ENCODE measurements around the gene METTL21A. TPM values are rescaled to one million over a fixed set of nuclear protein-coding genes. Genes with fewer than 3 reads are reported as not detected.
"Not testable (repeated sequence)": the region's sequence is repeated elsewhere in the genome, so short reads cannot be mapped to it uniquely, and the experiment has no call there.

Gene METTL21A
- total and polyA plus RNA-seq, 7 donors, result 7.0 to 30.7 (median 9.5) TPM

DNA sequence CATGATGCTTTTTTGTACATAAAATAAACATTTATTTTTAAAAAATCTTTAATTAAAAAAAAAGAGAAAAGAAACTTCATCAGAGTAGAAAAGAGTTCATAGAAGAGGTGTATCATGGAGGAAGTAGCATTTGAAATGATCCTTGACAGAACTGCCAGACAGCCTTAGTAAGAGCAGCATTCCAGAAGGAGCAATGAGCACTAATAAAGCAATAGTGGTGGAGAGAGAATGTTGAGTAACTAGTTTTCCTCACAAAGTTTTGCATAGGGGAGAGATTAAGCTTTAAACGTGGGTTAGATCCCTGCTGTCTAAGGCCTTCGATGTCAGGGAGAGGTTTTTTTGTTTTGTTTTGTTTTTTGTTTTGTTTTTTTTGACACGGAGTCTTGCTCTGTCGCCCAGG is 29.8 kb upstream of the METTL21A start:
- H3K4me1 ChIP-seq, result no peaks in the 10 kb centered on the region
- intact Hi-C loops (cut with DNase I), result no loop called here
- no peaks in the 10 kb centered on the region for H3K9me3 ChIP-seq
- ATAC-seq (no peak), DNase-seq (no peak)
- no peak for TF ChIP-seq CTCF (IDR thresholded peaks at IDR 0.05)
- no peak overlapping the region for H3K4me3 ChIP-seq
- no peak overlapping the region for H3K27ac ChIP-seq
- WGBS, 3 donors, result 42 to 70% (median 63%) methylated on average over 4 of the region's 4 CpGs
- no peaks in the 10 kb centered on the region for H3K27me3 ChIP-seq (ENCODE audit: insufficient read depth in 3 of 3, low read length in 2 of 3)
- H3K36me3 ChIP-seq (ENCODE audit: insufficient read depth in 1 of 2, low read depth in 1 of 2), result no peaks in the 10 kb centered on the region

DNA sequence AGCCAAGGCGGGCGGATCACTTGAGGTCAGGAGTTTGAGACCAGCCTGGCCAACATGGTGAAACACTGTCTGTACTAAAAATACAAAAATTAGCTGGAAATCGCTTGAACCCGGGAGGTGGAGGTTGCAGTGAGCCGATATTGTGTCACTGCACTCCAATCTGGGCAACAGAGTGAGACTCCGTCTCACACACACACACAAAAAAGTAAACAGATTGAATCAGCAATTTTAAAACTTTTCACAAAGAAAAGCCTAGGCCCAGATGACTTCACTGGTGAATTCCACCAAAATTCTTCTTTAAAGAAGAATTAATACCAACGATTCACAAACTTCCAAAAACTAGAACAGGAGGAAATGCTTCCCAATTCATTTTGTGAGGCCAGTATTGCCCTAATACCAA is 21.4 kb upstream of the METTL21A start:
- ATAC-seq; H3K36me3 ChIP-seq (ENCODE audit: insufficient read depth in 1 of 2, low read depth in 1 of 2); H3K27ac ChIP-seq; intact Hi-C loops (cut with DNase I); H3K4me1 ChIP-seq; H3K9me3 ChIP-seq; DNase-seq; H3K4me3 ChIP-seq; H3K27me3 ChIP-seq (ENCODE audit: insufficient read depth in 3 of 3, low read length in 2 of 3): not testable (repeated sequence)
- 73 to 84% (median 74%) methylated on average over 7 of the region's 7 CpGs for WGBS, 3 donors

- Histone ChIP-seq H3K27ac (no peak overlapping the region), H3K27me3 (ENCODE audit: insufficient read depth in 3 of 3, low read length in 2 of 3) (no peaks in the 10 kb centered on the region), H3K9me3 (no peaks in the 10 kb centered on the region), H3K4me3 (no peak overlapping the region), H3K4me1 (no peaks in the 10 kb centered on the region), H3K36me3 (ENCODE audit: insufficient read depth in 1 of 2, low read depth in 1 of 2) (no peaks in the 10 kb centered on the region)
- ATAC-seq (no peak), DNase-seq (no peak)
- 91 to 97% (median 91%) methylated on average over 1 of the region's 1 CpG for WGBS, 3 donors
- no peak for TF ChIP-seq CTCF (IDR thresholded peaks at IDR 0.05)
- intact Hi-C loops (cut with DNase I), result no loop called here
These were observed 18.7 kb upstream of the METTL21A start for GRCh38 chr2:207643892-207644291.

DNA sequence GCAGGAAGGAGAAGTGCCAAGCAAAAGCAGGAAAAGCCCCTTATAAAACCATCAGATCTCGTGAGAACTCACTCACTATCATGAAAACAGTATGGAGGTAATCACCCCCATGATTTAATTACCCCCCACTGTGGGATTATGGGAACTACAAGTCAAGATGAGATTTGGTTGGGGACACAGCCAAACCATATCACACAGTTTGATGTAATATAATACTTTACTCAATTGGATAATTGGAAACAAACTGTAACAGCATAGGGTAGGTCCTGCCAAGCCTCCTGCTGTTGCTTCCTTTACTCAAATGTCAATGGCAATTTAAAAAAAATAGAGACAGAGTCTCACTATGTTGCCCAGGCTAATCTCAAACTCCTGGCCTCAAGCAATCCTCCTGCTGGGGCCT is 15.5 kb upstream of the METTL21A start:
- no peak for ATAC-seq
- H3K4me1 ChIP-seq, result no peaks in the 10 kb centered on the region
- DNase-seq, result no peak
- H3K4me3 ChIP-seq, result no peak overlapping the region
- H3K27ac ChIP-seq, result no peak overlapping the region
- no peaks in the 10 kb centered on the region for H3K36me3 ChIP-seq (ENCODE audit: insufficient read depth in 1 of 2, low read depth in 1 of 2)
- intact Hi-C loops (cut with DNase I), result no loop called here
- H3K27me3 ChIP-seq (ENCODE audit: insufficient read depth in 3 of 3, low read length in 2 of 3), result no peaks in the 10 kb centered on the region
- H3K9me3 ChIP-seq, result no peaks in the 10 kb centered on the region
- no peak for TF ChIP-seq CTCF (IDR thresholded peaks at IDR 0.05)
- 46 to 59% (median 56%) methylated on average over 1 of the region's 1 CpG for WGBS, 3 donors

- intact Hi-C loops (cut with DNase I), result no loop called here
- H3K4me3 ChIP-seq, result no peak overlapping the region
- ATAC-seq, result no peak
These were observed 15.0 kb upstream of the METTL21A start for GRCh38 chr2:207640160-207640559.

GRCh38 chr2:207639288-207639687 is 14.1 kb upstream of the METTL21A start:
- H3K4me1 ChIP-seq; H3K9me3 ChIP-seq; H3K27ac ChIP-seq; intact Hi-C loops (cut with DNase I); ATAC-seq; H3K27me3 ChIP-seq (ENCODE audit: insufficient read depth in 3 of 3, low read length in 2 of 3); DNase-seq; H3K36me3 ChIP-seq (ENCODE audit: insufficient read depth in 1 of 2, low read depth in 1 of 2); H3K4me3 ChIP-seq: not testable (repeated sequence)
- WGBS, 3 donors, result 94 to 95% (median 94%) methylated on average over 3 of the region's 3 CpGs

More at GRCh38 chr2:207640160-207640559, 15.0 kb upstream of the METTL21A start:
- no peaks in the 10 kb centered on the region for H3K9me3 ChIP-seq
- TF ChIP-seq CTCF (IDR thresholded peaks at IDR 0.05), result no peak
- no peaks in the 10 kb centered on the region for H3K4me1 ChIP-seq
- no peaks in the 10 kb centered on the region for H3K27me3 ChIP-seq (ENCODE audit: insufficient read depth in 3 of 3, low read length in 2 of 3)
- no peak overlapping the region for H3K27ac ChIP-seq
- H3K36me3 ChIP-seq (ENCODE audit: insufficient read depth in 1 of 2, low read depth in 1 of 2), result no peaks in the 10 kb centered on the region
- DNase-seq, result no peak
